Activated CD4-positive, alpha-beta T cell treated with anti-CD3 and anti-CD28 coated beads for 48 hours (primary cell): ENCODE data around the gene TGIF2LY.
"Not testable (repeated sequence)": the region's sequence is repeated elsewhere in the genome, so short reads cannot be mapped to it uniquely, and the experiment has no call there.

Source experiments
- DNase-seq: peaks from one replicate; pipeline ENCODE4 v3.0.0-alpha.2; 2020

The TGIF2LY gene

DNA sequence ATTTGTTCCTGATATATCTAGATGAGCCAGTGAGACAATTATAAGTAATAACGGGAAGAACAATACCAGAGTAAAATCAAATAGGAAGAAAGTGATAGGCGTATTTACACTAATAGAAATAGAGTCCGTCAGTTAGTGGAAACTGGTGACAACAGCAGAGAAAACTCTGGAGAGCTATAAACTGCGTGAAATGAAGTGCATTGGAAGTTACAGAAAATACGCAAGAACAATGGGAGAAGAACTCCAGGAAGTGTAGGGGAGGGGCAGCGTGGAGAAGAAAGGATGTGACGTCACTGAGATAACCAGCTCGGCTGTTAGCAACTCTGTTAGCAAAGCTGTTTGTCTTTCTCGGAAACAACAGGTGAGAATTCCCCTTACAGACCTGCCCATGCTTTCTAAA, at the start of gene TGIF2LY:
Gene TGIF2LY, plus strand, starts transcription at position 301 of the 400 bp plus-strand sequence. CDS start 178 bp downstream, outside the sequence.
- not testable (repeated sequence) for DNase-seq
